22Rv1 (cell line): ENCODE results near the gene GALNS.

Experiments
- CTCF ChIP-seq: fragments of 450-650 bp; IDR thresholded peaks from 2 replicates; pipeline ENCODE4 v1.5.1; 2017; ENCODE audit warnings: mild to moderate bottlenecking
- ZFX ChIP-seq: fragments of 450-650 bp; IDR thresholded peaks from 2 replicates; pipeline ENCODE4 v1.6.1; 2017; ENCODE audit warnings: antibody characterized with exemption, borderline replicate concordance

GRCh38 chr16:88872650-88873331 lies 16.0 kb upstream of the GALNS start:
- TF ChIP-seq CTCF = no peak
- no peak for TF ChIP-seq ZFX
